Smooth muscle cell (in vitro differentiated cells): ENCODE data around the gene HOXB2. TPM values are rescaled to one million over a fixed set of nuclear protein-coding genes. Genes with fewer than 3 reads are reported as not detected.

Experiments
- DNase-seq: peaks from one replicate; lab custom pipeline; 2025; ENCODE audit not compliant: unreplicated experiment; lab: John Stamatoyannopoulos, UW
- H2AFZ ChIP-seq: fragments of 200-600 bp; sonication (generic); 2 replicates; pipeline ENCODE4 v1.6.0; 2016; ENCODE audit warnings: antibody characterized with exemption, low read depth, mild to moderate bottlenecking
- H3F3A ChIP-seq: fragments of 200-600 bp; sonication (generic); 2 replicates; pipeline ENCODE4 v1.6.0; 2017; ENCODE audit warnings: antibody characterized with exemption, low read depth
- H3K27ac ChIP-seq: fragments of 200-600 bp; sonication (generic); 2 replicates; pipeline ENCODE4 v1.5.1; 2016; ENCODE audit warnings: low read depth, mild to moderate bottlenecking
- H3K27me3 ChIP-seq: fragments of 200-600 bp; sonication (generic); 2 replicates; pipeline ENCODE4 v1.6.1; 2016; ENCODE audit warnings: low read depth, mild to moderate bottlenecking
- H3K36me3 ChIP-seq: fragments of 200-600 bp; sonication (generic); 2 replicates; pipeline ENCODE4 v1.5.1; 2016; ENCODE audit warnings: low read depth
- H3K4me1 ChIP-seq: fragments of 200-600 bp; sonication (generic); 2 replicates; pipeline ENCODE4 v1.5.1; 2016; ENCODE audit warnings: low read depth
- H3K4me2 ChIP-seq: fragments of 200-600 bp; sonication (generic); 2 replicates; pipeline ENCODE4 v1.6.0; 2016; ENCODE audit warnings: mild to moderate bottlenecking
- H3K4me3 ChIP-seq: fragments of 200-600 bp; sonication (generic); 2 replicates; pipeline ENCODE4 v1.5.1; 2016; ENCODE audit warnings: mild to moderate bottlenecking
- H3K79me2 ChIP-seq: fragments of 200-600 bp; sonication (generic); 2 replicates; pipeline ENCODE4 v1.6.0; 2016; ENCODE audit warnings: low read depth, mild to moderate bottlenecking
- H3K9ac ChIP-seq: fragments of 200-600 bp; sonication (generic); 2 replicates; pipeline ENCODE4 v1.6.0; 2016; ENCODE audit warnings: low read depth
- H3K9me3 ChIP-seq: fragments of 200-600 bp; sonication (generic); replicated peaks from 2 replicates; pipeline ENCODE4 v1.5.1; 2016; ENCODE audit warnings: low read depth
- H4K20me1 ChIP-seq: fragments of 200-600 bp; sonication (generic); 2 replicates; pipeline ENCODE4 v1.6.0; 2016; ENCODE audit warnings: low read depth
- WGBS: methylation state at CpG from one replicate; pipeline ENCODE4 v1.1.7; 2016; ENCODE audit warnings: low lambda C conversion rate; 5-methylcytosine and 5-hydroxymethylcytosine counted together
- polyA plus RNA-seq: library from polyadenylated mRNA; unstranded; fragments of >200 nt; fragmentation: Nextera tagmentation; extraction: Ambion mirVana; gene quantifications from 2 replicates; pipeline ENCODE4 v1.2.1, GENCODE V29; 2016
- total RNA-seq: library from RNA; depleted of rRNA; stranded (reverse); fragments of >200 nt; gene quantifications from 2 replicates; pipeline ENCODE4 v1.2.3, GENCODE V29; 2014
- TF ChIP-seq, protein P1 (sequence below): fragments of 200-600 bp; sonication (generic); IDR thresholded peaks from 2 replicates; pipeline ENCODE4 v1.5.1; 2017; ENCODE audit warnings: borderline replicate concordance, mild to moderate bottlenecking, antibody characterized with exemption; ENCODE audit not compliant: insufficient read depth, poor library complexity, severe bottlenecking

HOXB2 gene
- total and polyA plus RNA-seq, 2 experiments from 2014 or later: 26.5 to 40.4 TPM

DNA sequence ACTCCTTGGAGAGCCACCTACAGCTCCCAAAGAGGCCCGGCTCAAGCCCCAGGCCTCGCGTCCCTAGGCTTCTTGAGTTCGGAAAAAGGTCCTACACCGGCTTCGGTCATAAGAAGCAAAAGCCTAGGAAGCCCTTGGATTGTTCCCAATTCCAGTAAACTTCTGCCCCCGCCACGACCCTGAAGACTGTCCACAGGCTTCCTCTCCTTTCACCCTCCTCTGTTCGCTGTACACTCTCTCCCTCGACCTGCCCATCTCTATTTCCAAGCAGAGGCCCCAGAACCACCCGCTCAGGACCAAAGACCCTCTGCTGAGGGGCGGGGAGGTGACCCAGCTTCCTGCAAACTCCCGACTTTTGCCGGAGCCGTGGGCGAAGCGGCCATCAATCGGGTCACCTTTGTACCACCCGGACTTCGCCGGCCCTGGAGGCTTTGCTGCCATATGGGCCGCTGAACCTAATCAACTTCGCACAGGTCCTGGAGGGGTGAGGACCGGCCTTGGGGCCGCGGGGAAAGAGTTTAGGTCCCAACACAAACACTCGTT, 2.7 kb downstream of the HOXB2 start:
- no peaks in the 10 kb centered on the region for H4K20me1 ChIP-seq
- H3K4me3 ChIP-seq: peak overlapping the region; percentile 72
- TF ChIP-seq, protein P1, sequence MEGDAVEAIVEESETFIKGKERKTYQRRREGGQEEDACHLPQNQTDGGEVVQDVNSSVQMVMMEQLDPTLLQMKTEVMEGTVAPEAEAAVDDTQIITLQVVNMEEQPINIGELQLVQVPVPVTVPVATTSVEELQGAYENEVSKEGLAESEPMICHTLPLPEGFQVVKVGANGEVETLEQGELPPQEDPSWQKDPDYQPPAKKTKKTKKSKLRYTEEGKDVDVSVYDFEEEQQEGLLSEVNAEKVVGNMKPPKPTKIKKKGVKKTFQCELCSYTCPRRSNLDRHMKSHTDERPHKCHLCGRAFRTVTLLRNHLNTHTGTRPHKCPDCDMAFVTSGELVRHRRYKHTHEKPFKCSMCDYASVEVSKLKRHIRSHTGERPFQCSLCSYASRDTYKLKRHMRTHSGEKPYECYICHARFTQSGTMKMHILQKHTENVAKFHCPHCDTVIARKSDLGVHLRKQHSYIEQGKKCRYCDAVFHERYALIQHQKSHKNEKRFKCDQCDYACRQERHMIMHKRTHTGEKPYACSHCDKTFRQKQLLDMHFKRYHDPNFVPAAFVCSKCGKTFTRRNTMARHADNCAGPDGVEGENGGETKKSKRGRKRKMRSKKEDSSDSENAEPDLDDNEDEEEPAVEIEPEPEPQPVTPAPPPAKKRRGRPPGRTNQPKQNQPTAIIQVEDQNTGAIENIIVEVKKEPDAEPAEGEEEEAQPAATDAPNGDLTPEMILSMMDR: no peak
- H3K27ac ChIP-seq: peak overlapping the region; percentile 93
- H2AFZ ChIP-seq: peak overlapping the region; percentile 85
- H3K79me2 ChIP-seq: peaks cover 30% of the 10 kb centered on the region
- H3K9me3 ChIP-seq: no peaks in the 10 kb centered on the region
- H3K9ac ChIP-seq: peak overlapping the region; percentile 81
- 7% methylated on average over 27 of the region's 27 CpGs for WGBS
- H3K27me3 ChIP-seq: no peaks in the 10 kb centered on the region
- peaks cover 23% of the 10 kb centered on the region for H3F3A ChIP-seq
- no peaks in the 10 kb centered on the region for H3K36me3 ChIP-seq
- peaks cover 15% of the 10 kb centered on the region for H3K4me1 ChIP-seq
- H3K4me2 ChIP-seq: peak overlapping the region; percentile 98
- no peak for DNase-seq

DNA sequence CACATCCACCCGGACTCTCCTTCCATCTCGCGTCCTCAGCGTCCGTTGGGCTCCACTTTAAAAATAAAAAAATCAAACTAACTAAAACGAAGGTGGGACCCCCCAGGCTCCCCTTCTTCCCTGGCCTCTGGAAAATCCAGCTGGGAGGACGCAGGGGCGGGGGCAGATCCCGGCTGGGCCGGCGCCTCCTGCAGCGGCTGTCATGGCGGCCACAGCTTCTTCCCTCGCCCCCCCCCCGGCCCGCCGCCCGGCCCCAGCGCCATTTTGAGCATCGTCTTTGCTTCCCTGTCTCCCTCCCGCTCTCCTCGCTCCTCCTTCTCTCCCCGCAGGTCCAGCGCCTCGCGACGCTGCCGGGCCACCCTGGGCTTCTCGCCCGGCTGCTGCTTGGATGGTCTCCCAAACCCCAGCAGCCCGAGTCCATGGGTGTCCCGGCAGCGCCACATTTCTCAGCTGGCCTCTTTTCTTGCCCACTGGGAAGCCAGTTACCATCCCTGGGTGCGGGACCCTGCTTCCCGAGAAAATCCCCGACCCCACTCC, 3.3 kb downstream of the HOXB2 start:
- Histone ChIP-seq H3K27ac (peak overlapping the region; percentile 93), H3K4me1 (peaks cover 15% of the 10 kb centered on the region), H3K36me3 (no peaks in the 10 kb centered on the region), H3K4me3 (peak overlapping the region; percentile 72), H4K20me1 (no peaks in the 10 kb centered on the region), H3K79me2 (peaks cover 30% of the 10 kb centered on the region), H2AFZ (peak overlapping the region; percentile 85), H3K9ac (peak overlapping the region; percentile 81), H3F3A (peaks cover 21% of the 10 kb centered on the region), H3K27me3 (no peaks in the 10 kb centered on the region), H3K4me2 (peak overlapping the region; percentile 98), H3K9me3 (no peaks in the 10 kb centered on the region)
- WGBS: 7% methylated on average over 15 of the region's 36 CpGs
- peak; percentile 22 for DNase-seq
- TF ChIP-seq, protein P1: no peak

GRCh38 chr17:48541036-48541576, 3.8 kb downstream of the HOXB2 start:
- Histone ChIP-seq H4K20me1 (no peaks in the 10 kb centered on the region), H3K27ac (peak overlapping the region; percentile 93), H3K27me3 (no peaks in the 10 kb centered on the region), H3K4me2 (peak overlapping the region; percentile 98), H3F3A (peaks cover 15% of the 10 kb centered on the region), H3K79me2 (peaks cover 30% of the 10 kb centered on the region), H3K9ac (peak overlapping the region; percentile 81), H3K4me1 (peaks cover 15% of the 10 kb centered on the region), H3K36me3 (no peaks in the 10 kb centered on the region), H2AFZ (peak overlapping the region; percentile 85), H3K9me3 (no peaks in the 10 kb centered on the region), H3K4me3 (peak overlapping the region; percentile 72)
- TF ChIP-seq, protein P1: no peak
- 33% methylated on average over 11 of the region's 12 CpGs for WGBS
- DNase-seq: no peak
